ENCODE results near the gene LIX1L. TPM values are rescaled to one million over a fixed set of nuclear protein-coding genes. Genes with fewer than 3 reads are reported as not detected.

Gene LIX1L
- total RNA-seq, 1 donor from 2014 or later, result 13.6 TPM

GRCh38 chr1:145978471-145978853 lies 20.6 kb upstream of the LIX1L start:
- Mint-ChIP-seq H3K36me3 (no peaks in the 10 kb centered on the region), H3K9me3 (no peaks in the 10 kb centered on the region), H3K27me3 (ENCODE audit: insufficient read depth, low read depth) (peaks cover 4% of the 10 kb centered on the region), H3K4me1 (peaks cover 2% of the 10 kb centered on the region), H3K4me3 (no peak overlapping the region), H3K27ac (no peak overlapping the region)
- DNase-seq (ENCODE audit: low spot score), result no peak
- Histone ChIP-seq H3K27me3 (no peaks in the 10 kb centered on the region), H3K27ac (no peak overlapping the region), H3K4me3 (no peak overlapping the region), H3K36me3 (no peaks in the 10 kb centered on the region), H4K20me1 (ENCODE audit: low read depth) (no peaks in the 10 kb centered on the region), H3K9ac (no peak overlapping the region), H3K4me2 (peak overlapping the region; percentile 70), H3F3A (ENCODE audit: low read depth) (peaks cover 18% of the 10 kb centered on the region), H3K9me3 (ENCODE audit: low read depth) (no peaks in the 10 kb centered on the region), H3K4me1 (peaks cover 11% of the 10 kb centered on the region), H3K79me2 (ENCODE audit: low read depth) (no peaks in the 10 kb centered on the region), H2AFZ (replicated peaks) (no peak overlapping the region)
- TF ChIP-seq EZH2 (IDR thresholded peaks at IDR 0.05) (no peak), EZH2phosphoT487 (IDR thresholded peaks at IDR 0.05) (no peak), CTCF (IDR thresholded peaks at IDR 0.05) (no peak)

- H3K27me3 Mint-ChIP-seq (ENCODE audit: insufficient read depth, low read depth), result peaks cover 4% of the 10 kb centered on the region
- no peaks in the 10 kb centered on the region for H3K36me3 ChIP-seq
Measured at GRCh38 chr1:145977486-145978470, 20.0 kb upstream of the LIX1L start.

GRCh38 chr1:145977016-145977415 lies 19.2 kb upstream of the LIX1L start:
- H3K36me3 Mint-ChIP-seq, result no peaks in the 10 kb centered on the region
- no peak for TF ChIP-seq EZH2 (IDR thresholded peaks at IDR 0.05)
- Histone ChIP-seq H3K4me1 (peaks cover 11% of the 10 kb centered on the region), H3K4me2 (peak overlapping the region; percentile 19), H3K79me2 (ENCODE audit: low read depth) (no peaks in the 10 kb centered on the region), H4K20me1 (ENCODE audit: low read depth) (no peaks in the 10 kb centered on the region), H3K9me3 (ENCODE audit: low read depth) (no peaks in the 10 kb centered on the region), H3K27me3 (no peaks in the 10 kb centered on the region), H3F3A (ENCODE audit: low read depth) (peaks cover 18% of the 10 kb centered on the region), H3K36me3 (no peaks in the 10 kb centered on the region), H3K4me3 (no peak overlapping the region), H3K27ac (no peak overlapping the region), H2AFZ (replicated peaks) (peak overlapping the region; percentile 45), H3K9ac (no peak overlapping the region)
- H3K4me3 Mint-ChIP-seq, result no peak overlapping the region
- no peaks in the 10 kb centered on the region for H3K9me3 Mint-ChIP-seq
- DNase-seq (ENCODE audit: low spot score), result no peak
- H3K4me1 Mint-ChIP-seq, result peaks cover 1% of the 10 kb centered on the region
- H3K27ac Mint-ChIP-seq, result no peak overlapping the region
- H3K27me3 Mint-ChIP-seq (ENCODE audit: insufficient read depth, low read depth), result peaks cover 4% of the 10 kb centered on the region

More at GRCh38 chr1:145977486-145978470, 20.0 kb upstream of the LIX1L start:
- Histone ChIP-seq H2AFZ (replicated peaks) (peak overlapping the region; percentile 45), H3K79me2 (ENCODE audit: low read depth) (no peaks in the 10 kb centered on the region), H3K4me1 (peaks cover 11% of the 10 kb centered on the region), H3F3A (ENCODE audit: low read depth) (peaks cover 18% of the 10 kb centered on the region), H3K4me3 (no peak overlapping the region), H3K27ac (no peak overlapping the region), H3K27me3 (no peaks in the 10 kb centered on the region), H4K20me1 (ENCODE audit: low read depth) (no peaks in the 10 kb centered on the region), H3K9me3 (ENCODE audit: low read depth) (no peaks in the 10 kb centered on the region), H3K4me2 (peak overlapping the region; percentile 19), H3K9ac (no peak overlapping the region)
- Mint-ChIP-seq H3K9me3 (no peaks in the 10 kb centered on the region), H3K36me3 (no peaks in the 10 kb centered on the region), H3K27ac (no peak overlapping the region), H3K4me3 (no peak overlapping the region), H3K4me1 (peaks cover 2% of the 10 kb centered on the region)
- TF ChIP-seq EZH2phosphoT487 (IDR thresholded peaks at IDR 0.05) (no peak), EZH2 (IDR thresholded peaks at IDR 0.05) (no peak), CTCF (IDR thresholded peaks at IDR 0.05) (peak; percentile 89)
- peak; percentile 86 for DNase-seq (ENCODE audit: low spot score)

GRCh38 chr1:145975216-145975615 lies 17.4 kb upstream of the LIX1L start:
- no peaks in the 10 kb centered on the region for H3K79me2 ChIP-seq (ENCODE audit: low read depth)
- H3K4me1 ChIP-seq, result peaks cover 11% of the 10 kb centered on the region
- H3K9ac ChIP-seq, result no peak overlapping the region
- H3K4me3 Mint-ChIP-seq, result no peak overlapping the region
- H3K27me3 ChIP-seq, result no peaks in the 10 kb centered on the region
- H3K9me3 Mint-ChIP-seq, result no peaks in the 10 kb centered on the region
- no peak overlapping the region for H2AFZ ChIP-seq (replicated peaks)
- H3K36me3 Mint-ChIP-seq, result no peaks in the 10 kb centered on the region
- DNase-seq (ENCODE audit: low spot score), result no peak
- no peaks in the 10 kb centered on the region for H3K4me1 Mint-ChIP-seq
- H3K36me3 ChIP-seq, result no peaks in the 10 kb centered on the region
- H4K20me1 ChIP-seq (ENCODE audit: low read depth), result no peaks in the 10 kb centered on the region
- no peaks in the 10 kb centered on the region for H3K27me3 Mint-ChIP-seq (ENCODE audit: insufficient read depth, low read depth)
- H3K4me2 ChIP-seq, result no peak overlapping the region
- H3K9me3 ChIP-seq (ENCODE audit: low read depth), result no peaks in the 10 kb centered on the region
- TF ChIP-seq CTCF (IDR thresholded peaks at IDR 0.05), result no peak
- TF ChIP-seq EZH2phosphoT487 (IDR thresholded peaks at IDR 0.05), result no peak
- TF ChIP-seq EZH2 (IDR thresholded peaks at IDR 0.05), result no peak
- peaks cover 18% of the 10 kb centered on the region for H3F3A ChIP-seq (ENCODE audit: low read depth)
- no peak overlapping the region for H3K4me3 ChIP-seq
- no peak overlapping the region for H3K27ac Mint-ChIP-seq
- no peak overlapping the region for H3K27ac ChIP-seq
